Parathyroid adenoma (tissue), 2 donors: ENCODE measurements around the gene KCNQ1.

Source experiments
- H2AFZ ChIP-seq: fragments of 300-600 bp; sonication (generic); one replicate; pipeline ENCODE4 v1.7.0; 2017; ENCODE audit warnings: antibody characterized with exemption, mild to moderate bottlenecking
- H3K27ac ChIP-seq: fragments of 300-600 bp; sonication (generic); one replicate; pipeline ENCODE4 v1.7.0; 2017
- H3K27me3 ChIP-seq: fragments of 300-600 bp; sonication (generic); one replicate; pipeline ENCODE4 v1.7.0; 2017; ENCODE audit warnings: low read length; ENCODE audit not compliant: control insufficient read depth, insufficient read depth
- H3K36me3 ChIP-seq: fragments of 300-600 bp; sonication (generic); one replicate; pipeline ENCODE4 v1.7.0; 2017; ENCODE audit warnings: low read length; ENCODE audit not compliant: control insufficient read depth, insufficient read depth
- H3K4me1 ChIP-seq: fragments of 300-600 bp; sonication (generic); one replicate; pipeline ENCODE4 v1.7.0; 2017; ENCODE audit warnings: control low read depth
- H3K4me2 ChIP-seq: fragments of 300-600 bp; sonication (generic); one replicate; pipeline ENCODE4 v1.7.0; 2017; ENCODE audit warnings: low read length
- H3K4me3 ChIP-seq: fragments of 300-600 bp; sonication (generic); one replicate; pipeline ENCODE4 v1.7.0; 2017; ENCODE audit warnings: low read depth, low read length
- H3K79me2 ChIP-seq: fragments of 300-600 bp; sonication (generic); one replicate; pipeline ENCODE4 v1.7.0; 2017; ENCODE audit warnings: control low read depth
- H3K9ac ChIP-seq: fragments of 300-600 bp; sonication (generic); one replicate; pipeline ENCODE4 v1.7.0; 2017; ENCODE audit warnings: mild to moderate bottlenecking
- H3K9me3 ChIP-seq: fragments of 300-600 bp; sonication (generic); one replicate; pipeline ENCODE4 v1.7.0; 2017; ENCODE audit warnings: low read length; ENCODE audit not compliant: control insufficient read depth
- TF ChIP-seq, protein P1 (sequence below): fragments of 300-600 bp; sonication (generic); IDR thresholded peaks from one replicate; pipeline ENCODE4 v1.7.0; 2017; ENCODE audit warnings: antibody characterized with exemption, mild to moderate bottlenecking
- donor health status: primary hyperparathyroidism.

Gene KCNQ1

GRCh38 chr11:2863276-2863618 is 418.4 kb downstream of the KCNQ1 start:
- Histone ChIP-seq H3K27ac (no peak overlapping the region), H3K4me2 (no peak overlapping the region), H3K36me3 (no peaks in the 10 kb centered on the region), H2AFZ (no peak overlapping the region), H3K4me1 (no peaks in the 10 kb centered on the region), H3K27me3 (no peaks in the 10 kb centered on the region), H3K9ac (no peak overlapping the region), H3K4me3 (no peak overlapping the region), H3K9me3 (no peaks in the 10 kb centered on the region), H3K79me2 (no peaks in the 10 kb centered on the region)
- TF ChIP-seq, protein P1, sequence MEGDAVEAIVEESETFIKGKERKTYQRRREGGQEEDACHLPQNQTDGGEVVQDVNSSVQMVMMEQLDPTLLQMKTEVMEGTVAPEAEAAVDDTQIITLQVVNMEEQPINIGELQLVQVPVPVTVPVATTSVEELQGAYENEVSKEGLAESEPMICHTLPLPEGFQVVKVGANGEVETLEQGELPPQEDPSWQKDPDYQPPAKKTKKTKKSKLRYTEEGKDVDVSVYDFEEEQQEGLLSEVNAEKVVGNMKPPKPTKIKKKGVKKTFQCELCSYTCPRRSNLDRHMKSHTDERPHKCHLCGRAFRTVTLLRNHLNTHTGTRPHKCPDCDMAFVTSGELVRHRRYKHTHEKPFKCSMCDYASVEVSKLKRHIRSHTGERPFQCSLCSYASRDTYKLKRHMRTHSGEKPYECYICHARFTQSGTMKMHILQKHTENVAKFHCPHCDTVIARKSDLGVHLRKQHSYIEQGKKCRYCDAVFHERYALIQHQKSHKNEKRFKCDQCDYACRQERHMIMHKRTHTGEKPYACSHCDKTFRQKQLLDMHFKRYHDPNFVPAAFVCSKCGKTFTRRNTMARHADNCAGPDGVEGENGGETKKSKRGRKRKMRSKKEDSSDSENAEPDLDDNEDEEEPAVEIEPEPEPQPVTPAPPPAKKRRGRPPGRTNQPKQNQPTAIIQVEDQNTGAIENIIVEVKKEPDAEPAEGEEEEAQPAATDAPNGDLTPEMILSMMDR = no peak

DNA sequence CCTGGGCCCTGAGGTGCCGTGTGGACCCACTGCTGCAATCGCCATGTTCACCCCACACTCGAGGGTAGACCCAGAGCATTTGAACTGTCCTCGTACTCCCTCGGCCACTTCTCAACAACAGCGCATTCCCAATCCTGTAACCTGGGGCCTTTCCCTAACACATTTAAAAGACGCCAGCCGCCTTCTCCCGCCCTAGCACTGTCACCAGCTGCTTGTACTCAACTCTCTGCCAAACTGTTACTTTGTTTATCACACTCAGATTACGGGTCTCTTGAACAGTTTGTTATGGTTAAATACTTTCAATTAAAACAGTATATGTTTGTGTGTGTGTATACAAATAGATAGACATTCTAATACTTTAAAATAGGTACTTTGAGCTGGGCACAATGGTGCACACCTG is 420.1 kb downstream of the KCNQ1 start:
- no peak overlapping the region for H2AFZ ChIP-seq
- H3K9me3 ChIP-seq = no peaks in the 10 kb centered on the region
- TF ChIP-seq, protein P1 = no peak
- no peaks in the 10 kb centered on the region for H3K36me3 ChIP-seq
- H3K9ac ChIP-seq = no peak overlapping the region
- no peaks in the 10 kb centered on the region for H3K27me3 ChIP-seq
- no peaks in the 10 kb centered on the region for H3K4me1 ChIP-seq
- no peak overlapping the region for H3K4me2 ChIP-seq
- H3K4me3 ChIP-seq = no peak overlapping the region
- H3K27ac ChIP-seq = no peak overlapping the region
- no peaks in the 10 kb centered on the region for H3K79me2 ChIP-seq

DNA sequence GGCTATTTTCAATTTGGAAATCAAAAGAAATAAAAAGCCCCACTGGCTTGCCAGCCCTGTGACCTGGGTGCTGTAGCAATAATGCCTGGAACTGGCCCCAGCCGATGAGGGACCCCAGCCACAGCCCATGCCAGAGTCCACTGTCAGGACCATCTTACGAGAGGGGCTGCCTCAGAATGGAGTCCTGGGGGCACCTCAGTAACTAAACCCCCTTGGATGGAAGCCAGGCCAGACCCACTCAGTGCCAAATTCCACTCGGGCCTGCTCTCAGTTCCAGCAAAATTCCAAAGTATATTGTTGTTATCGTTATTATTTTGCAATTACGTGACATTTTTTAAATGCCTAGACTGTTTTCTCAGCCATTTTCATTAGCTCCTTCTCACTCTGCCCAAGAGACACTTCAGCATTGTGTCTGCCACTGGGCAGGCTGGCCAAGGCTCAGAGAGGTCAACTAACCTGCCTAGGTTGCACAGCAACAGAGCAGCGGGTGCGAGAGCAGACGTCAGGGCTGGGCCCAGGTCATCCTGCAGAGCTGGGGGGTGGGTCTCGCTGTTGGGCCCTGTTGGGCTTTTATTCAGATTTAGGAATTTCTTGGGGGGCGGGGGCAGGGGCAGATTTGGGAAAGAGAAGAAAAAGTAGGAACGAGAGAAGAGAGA is 421.2 kb downstream of the KCNQ1 start:
- Histone ChIP-seq H3K27me3 (no peaks in the 10 kb centered on the region), H3K9me3 (no peaks in the 10 kb centered on the region), H3K4me3 (no peak overlapping the region), H3K9ac (no peak overlapping the region), H2AFZ (no peak overlapping the region), H3K36me3 (no peaks in the 10 kb centered on the region), H3K4me1 (no peaks in the 10 kb centered on the region), H3K79me2 (no peaks in the 10 kb centered on the region), H3K27ac (no peak overlapping the region), H3K4me2 (no peak overlapping the region)
- TF ChIP-seq, protein P1 = no peak

DNA sequence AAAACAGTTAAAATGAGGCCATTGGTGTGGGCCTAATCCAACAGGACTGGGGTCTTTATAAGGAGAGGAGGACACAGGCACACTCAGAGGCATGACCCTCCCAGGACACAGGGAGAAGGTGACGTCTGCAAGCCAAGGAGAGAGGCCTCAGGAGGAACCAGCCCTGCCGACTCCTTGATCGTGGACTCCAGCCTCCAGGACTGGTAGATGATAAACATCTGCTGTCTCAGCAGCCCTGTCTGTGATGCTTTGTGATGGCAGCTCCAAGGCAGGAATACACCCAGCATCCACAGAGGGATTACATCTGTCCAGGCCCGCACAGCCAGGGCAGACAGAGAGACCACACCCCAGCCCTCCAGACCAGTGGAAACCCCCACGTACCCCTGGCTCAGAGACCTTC is 422.3 kb downstream of the KCNQ1 start:
- Histone ChIP-seq H3K27ac (no peak overlapping the region), H3K79me2 (no peaks in the 10 kb centered on the region), H3K9me3 (no peaks in the 10 kb centered on the region), H2AFZ (no peak overlapping the region), H3K36me3 (no peaks in the 10 kb centered on the region), H3K4me1 (no peaks in the 10 kb centered on the region), H3K27me3 (no peaks in the 10 kb centered on the region), H3K4me3 (no peak overlapping the region), H3K9ac (no peak overlapping the region), H3K4me2 (no peak overlapping the region)
- TF ChIP-seq, protein P1 = no peak

- Histone ChIP-seq H3K79me2 (no peaks in the 10 kb centered on the region), H3K9ac (no peak overlapping the region), H2AFZ (no peak overlapping the region), H3K4me1 (no peaks in the 10 kb centered on the region), H3K9me3 (no peaks in the 10 kb centered on the region), H3K4me2 (no peak overlapping the region), H3K27me3 (no peaks in the 10 kb centered on the region), H3K36me3 (no peaks in the 10 kb centered on the region), H3K4me3 (no peak overlapping the region), H3K27ac (no peak overlapping the region)
- TF ChIP-seq, protein P1 = no peak
Observed at GRCh38 chr11:2867722-2868505, 423.1 kb downstream of the KCNQ1 start.
